Liver (tissue), 9 donors: ENCODE results near the gene SPSB2. TPM values are rescaled to one million over a fixed set of nuclear protein-coding genes. Genes with fewer than 3 reads are reported as not detected.

Source experiments
- DNase-seq: peaks from one replicate; pipeline ENCODE4 v3.0.0-alpha.2; 2017; ENCODE audit warnings: low spot score
- H3K27ac ChIP-seq, 2 donors: one replicate each; pipeline ENCODE4 v1.7.0; 2013; ENCODE audit warnings: inconsistent platforms in 2 of 2, low read length in 2 of 2, control low read depth in 1 of 2, low read depth in 1 of 2, mild to moderate bottlenecking in 1 of 2
- H3K27me3 ChIP-seq, 4 donors: one replicate each; pipeline versions ENCODE4 v1.6.1 to v1.7.0; 2013; ENCODE audit warnings: low read length in 3 of 4, inconsistent platforms in 1 of 4, mild to moderate bottlenecking in 1 of 4, moderate library complexity in 1 of 4; ENCODE audit not compliant: control insufficient read depth in 4 of 4, insufficient read depth in 4 of 4
- H3K36me3 ChIP-seq, 4 donors: one replicate each; pipeline versions ENCODE4 v1.6.1 to v1.7.0; 2013; ENCODE audit warnings: low read length in 3 of 4, mild to moderate bottlenecking in 3 of 4, low read depth in 1 of 4, moderate library complexity in 1 of 4; ENCODE audit not compliant: control insufficient read depth in 4 of 4, insufficient read depth in 3 of 4
- H3K4me1 ChIP-seq, 4 donors: one replicate each; pipeline versions ENCODE4 v1.6.1 to v1.7.0; 2013; ENCODE audit warnings: low read length in 3 of 4, mild to moderate bottlenecking in 3 of 4, moderate library complexity in 1 of 4; ENCODE audit not compliant: control insufficient read depth in 4 of 4, insufficient read depth in 4 of 4
- H3K4me3 ChIP-seq, 3 donors: one replicate each; pipeline versions ENCODE4 v1.6.1 to v1.7.0; 2013; ENCODE audit warnings: low read length in 3 of 3, control low read depth in 1 of 3, low read depth in 1 of 3, mild to moderate bottlenecking in 1 of 3
- H3K9ac ChIP-seq, 2 donors: one replicate each; pipeline ENCODE4 v1.7.0; 2013; ENCODE audit warnings: low read length in 2 of 2, mild to moderate bottlenecking in 2 of 2, moderate library complexity in 2 of 2, control low read depth in 1 of 2, low read depth in 1 of 2
- H3K9me3 ChIP-seq, 4 donors: one replicate each; pipeline versions ENCODE4 v1.6.1 to v1.7.0; 2013; ENCODE audit warnings: low read length in 3 of 4; ENCODE audit not compliant: control insufficient read depth in 4 of 4
- ATF3 ChIP-seq: IDR thresholded peaks from 2 replicates; pipeline ENCODE4 v1.6.1; 2016; ENCODE audit warnings: antibody characterized with exemption
- CTCF ChIP-seq: fragments of 150-350 bp; IDR thresholded peaks from 2 replicates; pipeline ENCODE4 v1.5.1; 2017; ENCODE audit warnings: improper control_type of control experiment, low read depth, low read length; ENCODE audit not compliant: missing input control
- EGR1 ChIP-seq, 2 donors: IDR thresholded peaks; 2 replicates each; pipeline ENCODE4 v1.6.1; 2016 to 2018; ENCODE audit warnings: antibody characterized with exemption in 2 of 2, low read depth in 2 of 2
- FOXA1 ChIP-seq: IDR thresholded peaks from 2 replicates; pipeline ENCODE4 v1.6.1; 2016; ENCODE audit warnings: antibody characterized with exemption
- GABPA ChIP-seq, 2 donors: IDR thresholded peaks in 1 of 2; conservative IDR thresholded peaks in 1 of 2; 2 replicates each; pipeline ENCODE4 v1.6.1; 2016; ENCODE audit warnings: antibody characterized with exemption in 2 of 2, mild to moderate bottlenecking in 1 of 2, moderate library complexity in 1 of 2
- HNF4A ChIP-seq, 2 donors: conservative IDR thresholded peaks; 2 replicates each; pipeline ENCODE4 v1.6.1; 2016; ENCODE audit warnings: antibody characterized with exemption in 2 of 2, mild to moderate bottlenecking in 2 of 2
- HNF4G ChIP-seq: IDR thresholded peaks from 2 replicates; pipeline ENCODE4 v1.6.1; 2016; ENCODE audit warnings: antibody characterized with exemption
- JUND ChIP-seq, 2 donors: IDR thresholded peaks; 2 replicates each; pipeline ENCODE4 v1.6.1; 2016; ENCODE audit warnings: antibody characterized with exemption in 2 of 2
- NR2F2 ChIP-seq: IDR thresholded peaks from 2 replicates; pipeline ENCODE4 v1.6.1; 2016; ENCODE audit warnings: antibody characterized with exemption
- RAD21 ChIP-seq, 2 donors: IDR thresholded peaks; 2 replicates each; pipeline ENCODE4 v1.6.1; 2016; ENCODE audit warnings: antibody characterized with exemption in 2 of 2, mild to moderate bottlenecking in 2 of 2
- REST ChIP-seq: IDR thresholded peaks from 2 replicates; pipeline ENCODE4 v1.6.1; 2016; ENCODE audit warnings: antibody characterized with exemption, mild to moderate bottlenecking
- RXRA ChIP-seq, 2 donors: IDR thresholded peaks; 2 replicates each; pipeline ENCODE4 v1.6.1; 2017 to 2018; ENCODE audit warnings: antibody characterized with exemption in 2 of 2, mild to moderate bottlenecking in 1 of 2
- SP1 ChIP-seq: IDR thresholded peaks from 2 replicates; pipeline ENCODE4 v1.6.1; 2018; ENCODE audit warnings: antibody characterized with exemption, mild to moderate bottlenecking
- TAF1 ChIP-seq: conservative IDR thresholded peaks from 2 replicates; pipeline ENCODE4 v1.6.1; 2016; ENCODE audit warnings: antibody characterized with exemption, mild to moderate bottlenecking
- YY1 ChIP-seq: IDR thresholded peaks from 2 replicates; pipeline ENCODE4 v1.6.1; 2016; ENCODE audit warnings: antibody characterized with exemption, mild to moderate bottlenecking
- ZBTB33 ChIP-seq: IDR thresholded peaks from 2 replicates; pipeline ENCODE4 v1.6.1; 2016; ENCODE audit warnings: antibody characterized with exemption
- WGBS: extraction: QIAGEN DNeasy Blood & Tissue Kit; methylation state at CpG from one replicate; pipeline ENCODE4 v1.1.7; 2013; 5-methylcytosine and 5-hydroxymethylcytosine counted together
- polyA plus RNA-seq, 2 donors: library from polyadenylated mRNA; stranded (reverse) in 1 of 2; unstranded in 1 of 2; fragments of 200-250 nt in 1 of 2; fragments of >200 nt in 1 of 2; fragmentation: Nextera tagmentation in 1 of 2; extraction: Ambion mirVana in 1 of 2; gene quantifications; one replicate each; pipeline versions ENCODE4 v1.2.1 to v1.2.3, GENCODE V29; 2013 to 2015
- total RNA-seq, 2 donors: library from RNA; depleted of rRNA; stranded (reverse); fragments of >200 nt; gene quantifications; one replicate each; pipeline ENCODE4 v1.2.3, GENCODE V29; 2014
- TF ChIP-seq, protein P1 (sequence below): IDR thresholded peaks from 2 replicates; pipeline ENCODE4 v1.6.1; 2016; ENCODE audit warnings: antibody characterized with exemption
- donor health status: healthy.
- donor health status: healthy.
- donor health status: healthy.
- donor health status: healthy.
- donor health status: healthy.

SPSB2 gene
- total and polyA plus RNA-seq, 4 donors = 3.2 to 4.6 (median 4.1) TPM

GRCh38 chr12:6824085-6824775 lies 48.9 kb downstream of the SPSB2 start:
- Histone ChIP-seq H3K27me3 (peaks cover 0 to 2% (median 0%) of the 10 kb centered on the region in 4 donors), H3K4me3 (no peak overlapping the region), H3K4me1 (peaks cover 7 to 44% (median 29%) of the 10 kb centered on the region in 4 donors), H3K27ac (no peak overlapping the region), H3K36me3 (no peaks in the 10 kb centered on the region), H3K9ac (no peak overlapping the region), H3K9me3 (no peaks in the 10 kb centered on the region)
- TF ChIP-seq EGR1 (IDR thresholded peaks at IDR 0.05; ENCODE audit: low read depth in 2 of 2) = no peak
- TF ChIP-seq SP1 = no peak
- TF ChIP-seq NR2F2 = no peak
- TF ChIP-seq TAF1 = no peak
- no peak for TF ChIP-seq YY1
- no peak for TF ChIP-seq RXRA (IDR thresholded peaks at IDR 0.05)
- no peak for TF ChIP-seq JUND (IDR thresholded peaks at IDR 0.05)
- TF ChIP-seq ZBTB33 = no peak
- no peak for TF ChIP-seq HNF4G
- no peak for TF ChIP-seq RAD21 (IDR thresholded peaks at IDR 0.05)
- TF ChIP-seq, protein P1, sequence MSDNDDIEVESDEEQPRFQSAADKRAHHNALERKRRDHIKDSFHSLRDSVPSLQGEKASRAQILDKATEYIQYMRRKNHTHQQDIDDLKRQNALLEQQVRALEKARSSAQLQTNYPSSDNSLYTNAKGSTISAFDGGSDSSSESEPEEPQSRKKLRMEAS = no peak
- TF ChIP-seq FOXA1 = no peak
- TF ChIP-seq CTCF = no peak
- TF ChIP-seq HNF4A (conservative IDR thresholded peaks at IDR 0.05) = no peak
- TF ChIP-seq GABPA (IDR thresholded peaks at IDR 0.05 in 1 of 2, conservative IDR thresholded peaks at IDR 0.05 in 1 of 2) = no peak
- no peak for TF ChIP-seq REST
- TF ChIP-seq ATF3 = no peak
- WGBS = 89% methylated on average over 37 of the region's 37 CpGs
- DNase-seq = no peak
